K562 (cell line): ENCODE data around the gene RNF150. TPM values are rescaled to one million over a fixed set of nuclear protein-coding genes. Genes with fewer than 3 reads are reported as not detected.

Experiments
- ATAC-seq: fragments of 200-7000 bp; cut with Tn5 transposase; 3 replicates; pipeline ENCODE4 v1.9.1; 2020; ENCODE audit warnings: moderate library complexity
- BruUV-seq: library from RNA; stranded (reverse); fragments of 400-500 nt; replicated peaks from 2 replicates; lab custom pipeline; 2021; lab: Mats Ljungman, UMichigan
- CTCF ChIA-PET: fragments of 300-600 bp; formaldehyde crosslinking; extraction: SDS; loops from one replicate; lab custom pipeline; 2021; ENCODE audit warnings: low intra/inter-chr PET ratio; lab: Yijun Ruan, JAX
- POLR2A ChIA-PET: fragments of 300-600, 350-650 bp; sonication (Branson Sonifier 250); formaldehyde crosslinking; extraction: SDS; loops from one replicate; lab custom pipeline; 2021; ENCODE audit warnings: antibody characterized with exemption, inconsistent platforms; lab: Yijun Ruan, JAX
- DNase-seq, 4 experiments: peaks; one replicate each; pipeline versions ENCODE4 v3.0.0 to v3.0.0-alpha.2; 2011 to 2018; ENCODE audit warnings: low spot score in 3 of 4, mixed read lengths in 3 of 4; ENCODE audit errors: extremely low read depth in 1 of 4
- FAIRE-seq: peaks from 2 replicates; lab custom pipeline; 2011; peaks lifted over from hg19 to GRCh38; lab: Jason Lieb, UNC
- H2AFZ ChIP-seq: 2 replicates; pipeline ENCODE4 v1.6.0; 2011; ENCODE audit warnings: low read depth, low read length, control low read depth, inconsistent platforms
- H3K27ac ChIP-seq: fragments of 200-600 bp; 3 replicates; pipeline ENCODE4 v1.8.0; 2011; ENCODE audit warnings: low read depth, mild to moderate bottlenecking, control low read depth, inconsistent platforms, low read length, moderate library complexity, mixed read lengths; ENCODE audit errors: extremely low read depth
- H3K27me3 ChIP-seq, 2 experiments: fragments of 300-600 bp in 1 of 2; 2 replicates in 1 of 2; 3 replicates in 1 of 2; pipeline versions ENCODE4 v1.6.0 to v1.8.0; 2011; ENCODE audit warnings: inconsistent platforms in 2 of 2, low read length in 2 of 2, mild to moderate bottlenecking in 1 of 2, mixed read lengths in 1 of 2, moderate library complexity in 1 of 2; ENCODE audit not compliant: control insufficient read depth in 2 of 2, insufficient read depth in 2 of 2
- H3K36me3 ChIP-seq: fragments of 300-600 bp; 3 replicates; pipeline ENCODE4 v1.8.0; 2011; ENCODE audit warnings: mild to moderate bottlenecking, low read length, inconsistent platforms; ENCODE audit not compliant: control insufficient read depth, insufficient read depth
- H3K4me1 ChIP-seq, 2 experiments: fragments of 200-600 bp in 1 of 2; replicated peaks in 1 of 2; 2 replicates in 1 of 2; 3 replicates in 1 of 2; pipeline versions ENCODE4 v1.5.1 to v1.8.0; 2011; ENCODE audit warnings: inconsistent platforms in 2 of 2, low read length in 2 of 2, mild to moderate bottlenecking in 1 of 2, mixed read lengths in 1 of 2, moderate library complexity in 1 of 2; ENCODE audit not compliant: control insufficient read depth in 2 of 2, insufficient read depth in 2 of 2
- H3K4me2 ChIP-seq: 2 replicates; pipeline ENCODE4 v1.6.1; 2011; ENCODE audit warnings: low read length, control low read depth, inconsistent platforms, mixed read lengths; ENCODE audit not compliant: insufficient read depth
- H3K4me3 ChIP-seq: fragments of 200-600 bp; sonication (generic), shearing (Covaris generic); 2 replicates; pipeline ENCODE4 v1.5.1; 2016; ENCODE audit warnings: control low read depth, inconsistent platforms
- H3K79me2 ChIP-seq: fragments of 200-600 bp; 3 replicates; pipeline ENCODE4 v1.8.0; 2011; ENCODE audit warnings: low read length, inconsistent platforms; ENCODE audit not compliant: control insufficient read depth, insufficient read depth
- H3K9ac ChIP-seq, 2 experiments: 2 replicates each; pipeline versions ENCODE4 v1.6.0 to v1.6.1; 2011; ENCODE audit warnings: low read depth in 2 of 2, low read length in 2 of 2, control low read depth in 1 of 2, inconsistent platforms in 1 of 2, mild to moderate bottlenecking in 1 of 2, mixed read lengths in 1 of 2; ENCODE audit not compliant: insufficient read depth in 1 of 2
- H3K9me1 ChIP-seq: one replicate; pipeline ENCODE4 v1.6.0; 2011; ENCODE audit warnings: inconsistent platforms, mild to moderate bottlenecking, low read length, moderate library complexity; ENCODE audit not compliant: control insufficient read depth, insufficient read depth
- H3K9me3 ChIP-seq: replicated peaks from 2 replicates; pipeline ENCODE4 v1.5.1; 2011; ENCODE audit warnings: low read depth, low read length, inconsistent platforms; ENCODE audit not compliant: control insufficient read depth, insufficient read depth
- H4K20me1 ChIP-seq: replicated peaks from 2 replicates; pipeline ENCODE4 v1.6.1; 2011; ENCODE audit warnings: low read length, inconsistent platforms, mixed read lengths; ENCODE audit not compliant: control insufficient read depth, insufficient read depth
- ELF2 ChIP-seq: fragments of 250-450 bp; sonication (Bioruptor Pico); IDR thresholded peaks from 2 replicates; pipeline ENCODE4 v1.5.0; 2021; ENCODE audit warnings: mild to moderate bottlenecking
- ETV1 ChIP-seq: fragments of 450-650 bp; conservative IDR thresholded peaks from 2 replicates; pipeline ENCODE4 v1.6.1; 2016; ENCODE audit warnings: missing genetic modification characterization, control low read depth, low read depth, missing compliant biosample characterization
- EZH2 ChIP-seq: IDR thresholded peaks from 2 replicates; pipeline ENCODE4 v1.6.1; 2012; ENCODE audit warnings: low read depth, mild to moderate bottlenecking, inconsistent platforms, low read length, borderline replicate concordance
- GABPA ChIP-seq: fragments of 200-800 bp; sonication (Bioruptor generic); conservative IDR thresholded peaks from 2 replicates; pipeline ENCODE4 v1.6.1; 2016; ENCODE audit warnings: low read depth, missing genetic modification characterization, missing compliant biosample characterization
- HNRNPH1 ChIP-seq: fragments of 200-400 bp; formaldehyde crosslinking; optimal IDR thresholded peaks from 2 replicates; pipeline ENCODE3; 2017; ENCODE audit warnings: low read depth, mild to moderate bottlenecking, low read length, moderate library complexity
- KDM2B ChIP-seq: fragments of 250-450 bp; sonication (Bioruptor Pico); IDR thresholded peaks from 2 replicates; pipeline ENCODE4 v1.8.0; 2021; ENCODE audit warnings: mild to moderate bottlenecking, moderate library complexity
- MYBL2 ChIP-seq, 2 experiments: fragments of 450-650 bp in 1 of 2; sonication (generic) in 1 of 2; formaldehyde crosslinking in 1 of 2; IDR thresholded peaks; 2 replicates each; pipeline versions ENCODE4 v1.6.1 to v1.8.1; 2017 to 2022; ENCODE audit warnings: borderline replicate concordance in 1 of 2, inconsistent platforms in 1 of 2, low read depth in 1 of 2, mild to moderate bottlenecking in 1 of 2, missing genetic modification reagents in 1 of 2, moderate library complexity in 1 of 2
- POLR2A ChIP-seq: fragments of 450-650 bp; conservative IDR thresholded peaks from 2 replicates; pipeline ENCODE4 v1.6.1; 2016
- SMARCA4 ChIP-seq: fragments of 450-650 bp; IDR thresholded peaks from 2 replicates; pipeline ENCODE4 v1.6.1; 2016
- SUPT5H ChIP-seq: fragments of 450-650 bp; IDR thresholded peaks from 2 replicates; pipeline ENCODE4 v1.6.1; 2016
- ZNF408 ChIP-seq: fragments of 250-450 bp; sonication (Bioruptor Pico); IDR thresholded peaks from 2 replicates; pipeline ENCODE4 v1.4.0; 2020; ENCODE audit warnings: low read depth, mild to moderate bottlenecking, moderate library complexity
- ZNF780A ChIP-seq: fragments of 250-450 bp; sonication (Bioruptor Pico); IDR thresholded peaks from 2 replicates; pipeline ENCODE4 v1.5.0; 2021; ENCODE audit warnings: mild to moderate bottlenecking
- WGBS: fragments of 100-300 bp; shearing (Covaris generic); methylation state at CpG from one replicate; pipeline ENCODE4 v1.1.6; 2016; ENCODE audit warnings: low coverage, mixed read lengths; ENCODE audit not compliant: insufficient coverage; ENCODE audit errors: missing lambda C conversion rate; 5-methylcytosine and 5-hydroxymethylcytosine counted together
- in situ Hi-C: fragments of 300-500 bp; cut with MboI; formaldehyde crosslinking; loops from 4 replicates; pipeline ENCODE4 v1.15.0; 2018; ENCODE audit warnings: inconsistent platforms, mixed read lengths
- intact Hi-C: fragments of 100-400 bp; cut with micrococcal nuclease; formaldehyde crosslinking; loops from 2 replicates; pipeline ENCODE4 v1.14.2; 2022
- polyA plus RNA-seq, 8 experiments: library from polyadenylated mRNA; depleted of rRNA in 4 of 8; stranded (reverse) in 5 of 8; unstranded in 3 of 8; fragments of >200 nt; fragmentation: Nextera tagmentation in 2 of 8; fragmentation: Illumina TruSeq in 1 of 8; extraction: Ambion mirVana in 2 of 8; extraction: Trizol in 1 of 8; gene quantifications; 2 replicates each; pipeline versions ENCODE4 v1.2.1 to v1.2.3, GENCODE V29; 2011 to 2014; ENCODE audit warnings: inconsistent platforms in 1 of 8, missing spikeins in 1 of 8
- total RNA-seq, 7 experiments: library from RNA; depleted of rRNA in 6 of 7; stranded (reverse); fragments of >200 nt in 6 of 7; fragmentation: Illumina TruSeq in 2 of 7; extraction: Trizol in 2 of 7; gene quantifications; 2 replicates each; pipeline versions ENCODE4 v1.2.1 to v1.2.3, GENCODE V29; 2011 to 2021; ENCODE audit warnings: low replicate concordance in 1 of 7

The RNF150 gene
- total and polyA plus RNA-seq, 9 of the 15 experiments (the other 6 are each of a cell fraction or from before 2014, with no cell fraction given), result 0.09 TPM; not detected in 8

DNA sequence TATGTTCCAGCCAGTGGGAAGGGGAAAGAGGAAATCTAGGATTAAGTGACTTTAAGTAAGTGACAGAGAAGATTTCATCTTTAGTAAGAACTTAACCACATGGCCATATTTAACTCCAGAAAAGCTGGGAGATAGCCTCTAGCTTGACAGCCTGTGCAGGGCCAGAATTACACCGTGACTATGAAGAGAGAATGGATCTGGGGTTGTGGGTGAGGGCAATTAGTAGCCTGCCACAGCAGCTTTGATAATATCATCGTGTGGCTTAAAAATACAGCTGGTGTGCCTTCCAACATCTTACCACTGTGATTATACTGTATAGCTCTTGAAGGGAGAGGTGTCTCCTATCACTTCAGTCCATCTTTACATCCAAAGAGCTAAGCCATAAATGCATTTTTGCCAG, 319.5 kb downstream of the RNF150 start:
- POLR2A ChIA-PET, result no interaction called here
- Histone ChIP-seq H3K4me2 (no peak overlapping the region), H3K4me3 (no peak overlapping the region), H3K4me1 (no peaks in the 10 kb centered on the region), H3K9me1 (no peaks in the 10 kb centered on the region), H3K9ac (no peak overlapping the region), H4K20me1 (no peaks in the 10 kb centered on the region), H3K36me3 (no peaks in the 10 kb centered on the region), H2AFZ (no peak overlapping the region), H3K27ac (no peak overlapping the region), H3K79me2 (no peaks in the 10 kb centered on the region)
- CTCF ChIA-PET, result no interaction called here
- DNase-seq (no peak), FAIRE-seq (no peak), ATAC-seq (no peak)
- 0% methylated on average over 2 of the region's 2 CpGs for WGBS
- intact Hi-C loops, result no loop called here
- TF ChIP-seq KDM2B (CRISPR knock-in tag) (no peak), ZNF780A (CRISPR knock-in tag) (no peak), SUPT5H (no peak), EZH2 (no peak), MYBL2 (IDR thresholded peaks at IDR 0.05; ENCODE audit: low read depth) (no peak), MYBL2 (CRISPR knock-in tag; IDR thresholded peaks at IDR 0.05; ENCODE audit: borderline replicate concordance) (no peak), POLR2A (no peak), SMARCA4 (no peak), ETV1 (tag) (no peak), ZNF408 (CRISPR knock-in tag) (no peak), HNRNPH1 (no peak), ELF2 (CRISPR knock-in tag) (no peak), GABPA (tag) (no peak)
- TF ChIP-seq, all 486 proteins: peak for 0
- no peaks in the 10 kb centered on the region for H3K9me3 ChIP-seq
- no TSS peak for BruUV-seq
- H3K27me3 ChIP-seq, result no peaks in the 10 kb centered on the region
- in situ Hi-C loops, result no loop called here
